ENCODE measurements around the gene MEIS2. TPM values are rescaled to one million over a fixed set of nuclear protein-coding genes. Genes with fewer than 3 reads are reported as not detected.

Gene MEIS2
- total RNA-seq (2014; rRNA removed; shearing (Covaris generic)) = 80.4 and 103 TPM in 2 replicates

DNA sequence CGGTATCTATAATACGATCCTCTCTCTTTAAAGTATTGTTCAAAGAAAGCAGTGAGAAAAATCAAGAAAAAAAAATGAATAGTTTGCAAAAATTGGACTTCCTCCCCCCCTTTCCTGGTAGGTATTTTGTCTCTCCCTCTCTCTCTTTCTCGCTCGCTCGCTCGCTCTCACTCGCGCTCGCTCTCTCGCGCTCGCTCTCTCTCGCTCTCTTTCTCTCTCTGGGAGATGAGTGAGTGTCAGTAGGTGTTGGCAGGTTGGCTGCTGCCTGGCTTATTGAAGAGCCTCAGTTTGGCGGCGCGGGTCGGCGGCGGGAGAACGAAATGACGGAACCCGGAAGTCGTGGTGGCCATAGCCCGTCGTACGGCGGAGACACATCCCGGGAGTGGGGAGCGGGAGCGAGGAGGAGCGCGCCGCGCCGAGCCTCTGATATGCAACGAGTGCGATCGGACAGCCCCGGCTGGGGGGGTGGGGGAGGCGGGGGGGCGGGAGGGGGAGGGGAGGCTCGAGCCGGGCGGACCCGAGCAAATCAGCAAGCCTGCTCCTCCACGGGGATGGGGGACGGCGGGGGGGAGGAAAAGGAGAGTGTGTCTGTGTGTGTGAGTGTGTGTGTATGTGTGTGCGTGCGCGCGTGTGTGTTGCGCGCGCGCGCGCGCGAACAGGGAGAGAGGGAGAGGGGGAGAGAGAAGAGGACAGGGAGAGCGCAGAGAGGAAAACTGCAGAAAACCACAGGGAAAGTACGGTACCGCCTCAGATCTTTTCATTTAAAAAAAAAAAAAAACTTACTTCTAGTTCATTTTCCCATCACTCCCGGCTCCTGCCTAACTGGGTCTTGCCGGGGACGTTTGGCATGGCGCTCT, at the start of gene MEIS2:
Gene MEIS2 (minus strand): TSS at position 441 of the 857 bp plus-strand sequence. CDS start 1,083 bp downstream, outside the sequence.
- in situ Hi-C loops (cut with HindIII; ENCODE audit: low sequenced_read_pairs) = no loop called here

DNA sequence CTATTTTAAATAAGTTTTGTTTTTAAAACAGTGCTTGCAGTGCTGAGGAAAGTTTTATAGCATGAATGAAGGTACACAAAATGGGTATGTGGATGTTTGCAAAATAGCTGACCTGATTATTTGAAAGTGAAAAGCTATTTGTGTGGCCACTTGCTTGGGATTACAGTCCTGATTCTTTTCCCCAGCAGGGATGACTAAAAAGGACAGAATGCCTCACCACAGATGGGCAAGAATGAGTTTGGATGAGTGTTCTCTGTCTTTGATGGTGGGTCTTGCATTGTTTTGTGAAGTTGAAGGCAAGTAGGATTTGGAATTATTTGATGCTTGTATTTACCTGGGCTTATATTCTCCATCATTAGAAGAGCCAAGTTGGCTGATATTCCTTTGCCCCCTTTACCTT, 48.8 kb upstream of the MEIS2 start:
- in situ Hi-C loops (cut with HindIII; ENCODE audit: low sequenced_read_pairs) = no loop called here
- no peak for DNase-seq (ENCODE audit: low spot score)

More for the DNA sequence above, at the start of gene MEIS2:
- DNase-seq (ENCODE audit: low spot score) = peak; percentile 89

DNA sequence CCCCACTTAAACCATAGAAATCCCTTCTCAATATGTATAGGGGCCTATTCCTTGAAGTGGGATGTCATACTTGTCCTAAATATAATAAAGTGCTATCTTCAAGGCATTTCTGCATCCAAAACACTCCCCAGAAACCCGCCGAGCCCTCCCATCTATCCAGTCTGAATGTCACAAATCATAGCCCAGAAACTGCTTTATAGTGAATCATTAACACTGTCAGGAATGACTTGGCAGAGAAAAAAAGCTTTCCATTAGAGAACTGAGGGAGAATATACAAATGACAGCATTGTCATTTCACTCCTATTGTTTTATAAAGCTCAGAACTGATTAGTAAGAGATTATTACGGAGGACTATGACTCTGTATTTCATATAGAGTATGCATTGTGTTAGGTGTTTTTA, 48.4 kb upstream of the MEIS2 start:
- in situ Hi-C loops (cut with HindIII; ENCODE audit: low sequenced_read_pairs) = no loop called here
- no peak for DNase-seq (ENCODE audit: low spot score)

DNA sequence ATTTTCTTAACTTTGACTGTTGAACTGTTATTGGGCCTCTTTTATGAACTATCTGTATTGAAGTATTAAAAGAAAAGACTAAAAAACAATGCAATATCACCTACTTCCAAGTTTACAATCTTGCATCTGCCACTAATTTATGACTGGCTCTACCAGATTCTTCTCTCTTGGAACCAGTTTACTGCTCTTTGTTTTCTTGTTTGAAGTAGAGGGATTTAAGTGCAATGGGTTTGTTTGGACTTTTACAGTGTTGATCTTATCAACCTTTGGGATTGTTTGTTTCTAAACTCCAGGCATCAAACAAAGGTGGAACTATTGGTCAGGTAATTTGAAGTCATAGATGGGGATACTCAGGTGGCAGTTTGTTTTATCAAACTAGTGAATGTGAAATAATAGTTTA, 43.0 kb upstream of the MEIS2 start:
- in situ Hi-C loops (cut with HindIII; ENCODE audit: low sequenced_read_pairs) = no loop called here
- DNase-seq (ENCODE audit: low spot score) = no peak

DNA sequence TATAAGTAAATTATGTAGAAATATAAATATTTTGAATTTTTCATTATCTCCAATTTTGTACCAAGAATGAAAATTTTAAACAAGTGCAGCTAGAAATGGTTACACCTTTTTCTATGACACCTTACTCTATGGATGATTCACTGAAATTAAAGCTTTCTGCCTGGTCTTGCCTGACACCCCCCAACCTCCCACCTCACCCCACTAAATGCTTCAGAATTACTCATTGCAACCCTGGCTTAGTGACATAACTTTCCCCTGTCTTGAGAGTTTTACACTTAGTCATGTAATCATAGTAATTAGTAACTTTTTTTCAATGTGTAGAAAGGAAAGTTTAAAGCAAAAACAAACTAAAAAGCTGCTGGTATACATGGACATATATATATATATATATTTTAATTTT, 42.0 kb upstream of the MEIS2 start:
- no peak for DNase-seq (ENCODE audit: low spot score)
- in situ Hi-C loops (cut with HindIII; ENCODE audit: low sequenced_read_pairs) = no loop called here

DNA sequence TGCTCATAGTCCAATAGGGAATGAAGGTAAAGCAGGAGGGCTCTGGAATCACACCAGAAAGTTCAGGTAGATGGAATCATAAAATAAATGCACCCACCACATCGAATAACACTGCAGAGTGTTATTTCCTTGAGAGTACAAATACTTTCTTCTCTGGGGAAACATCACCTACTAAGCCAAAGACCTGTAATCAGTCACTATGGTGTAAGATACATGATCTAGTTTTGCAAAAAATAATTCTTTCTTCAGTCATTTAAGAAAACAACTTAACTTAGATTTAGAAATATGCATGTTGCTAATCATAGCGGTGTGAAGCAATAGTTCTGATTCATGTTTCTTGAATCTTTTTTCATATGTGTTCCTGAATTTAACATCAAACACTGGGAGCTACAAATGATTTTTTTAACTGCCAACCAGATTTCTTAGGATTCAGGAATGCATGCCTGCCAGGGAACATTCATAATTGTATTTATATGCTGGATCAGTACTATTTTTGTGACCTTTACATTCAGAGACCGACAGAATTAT, 40.2 kb upstream of the MEIS2 start:
- in situ Hi-C loops (cut with HindIII; ENCODE audit: low sequenced_read_pairs) = no loop called here
- DNase-seq (ENCODE audit: low spot score) = no peak

DNA sequence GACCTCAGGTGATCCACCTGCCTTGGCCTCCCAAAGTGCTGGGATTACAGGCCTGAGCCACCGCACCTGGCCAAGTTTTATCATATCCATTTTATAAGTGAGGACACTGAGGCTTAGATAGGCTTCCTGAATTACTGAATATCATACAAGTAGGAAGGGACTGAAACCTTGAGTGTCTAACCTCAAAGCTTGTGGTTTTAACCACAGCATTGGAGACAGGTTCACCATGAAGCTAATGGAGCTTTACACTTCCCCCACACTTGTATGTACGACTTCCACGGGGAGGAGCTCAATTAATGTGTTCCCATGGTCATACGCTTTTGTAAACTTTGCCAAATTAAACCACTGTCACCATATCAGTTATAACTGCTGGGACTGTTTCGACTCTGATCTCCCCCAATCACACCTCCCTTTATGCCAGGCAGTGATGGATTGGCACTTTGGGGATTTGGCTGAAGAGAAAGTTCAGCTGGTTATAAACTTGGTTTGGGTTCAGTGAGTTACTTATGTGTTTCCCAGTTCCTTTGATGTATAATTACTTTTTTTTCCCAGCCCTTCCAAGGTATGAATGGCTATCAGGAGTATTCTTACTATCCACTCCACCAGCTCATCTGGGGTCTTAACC, 38.4 kb upstream of the MEIS2 start:
- in situ Hi-C loops (cut with HindIII; ENCODE audit: low sequenced_read_pairs) = no loop called here
- no peak for DNase-seq (ENCODE audit: low spot score)

DNA sequence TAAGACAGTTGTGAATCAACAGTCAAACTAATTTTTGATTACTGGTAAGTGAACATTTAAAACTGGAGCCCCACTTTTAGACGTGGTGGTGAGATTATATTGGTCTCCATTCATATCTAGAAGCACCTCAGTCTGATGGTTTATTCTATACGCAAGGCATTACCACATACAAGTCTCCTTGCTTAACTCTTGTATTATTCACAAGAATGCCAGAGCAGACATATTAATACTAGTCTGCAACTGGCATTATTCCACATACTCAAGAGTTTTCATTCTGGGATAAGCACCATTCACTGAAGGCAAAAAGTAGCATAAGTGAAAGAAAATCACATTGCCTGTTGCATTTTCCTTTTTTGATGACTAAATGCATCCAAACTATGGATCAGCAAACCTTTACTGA, 36.9 kb upstream of the MEIS2 start:
- no peak for DNase-seq (ENCODE audit: low spot score)
- in situ Hi-C loops (cut with HindIII; ENCODE audit: low sequenced_read_pairs) = no loop called here

DNA sequence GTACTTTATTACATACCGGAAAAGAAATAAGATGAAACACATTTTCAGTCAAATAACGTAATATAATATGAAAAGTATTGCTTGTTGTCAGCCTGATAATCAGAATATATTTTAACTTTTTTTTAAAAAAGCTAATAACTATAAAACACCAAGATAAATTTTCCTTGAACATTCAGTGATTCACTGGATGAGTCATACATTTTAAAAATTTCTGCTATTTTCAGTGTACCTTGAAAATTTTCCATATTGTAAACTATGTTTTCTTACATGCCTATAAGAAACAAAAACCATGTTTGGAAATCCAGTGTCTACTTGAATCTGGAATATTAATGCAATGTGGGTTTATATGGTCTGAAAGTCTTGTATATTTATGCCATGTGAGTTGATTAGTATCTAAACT, 36.3 kb upstream of the MEIS2 start:
- no peak for DNase-seq (ENCODE audit: low spot score)
- in situ Hi-C loops (cut with HindIII; ENCODE audit: low sequenced_read_pairs) = no loop called here

DNA sequence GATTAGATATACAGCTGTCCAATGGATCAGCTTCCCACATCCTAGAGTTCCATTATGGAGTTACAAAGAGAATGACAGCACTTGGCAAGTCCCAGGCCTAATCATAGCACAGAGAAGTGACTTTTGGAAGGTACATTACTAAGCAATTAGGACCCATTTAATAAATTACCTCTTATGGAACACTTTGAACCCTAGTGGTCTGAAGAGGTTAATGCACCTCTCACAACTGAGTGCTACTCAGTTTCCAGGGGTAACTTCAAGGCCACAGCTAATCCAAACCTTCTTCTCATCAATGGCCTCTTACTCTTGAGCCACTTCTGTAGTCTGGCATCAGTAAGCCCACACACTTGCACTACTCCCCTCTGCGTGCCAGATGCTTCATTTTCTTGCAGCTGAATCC, 34.9 kb upstream of the MEIS2 start:
- DNase-seq (ENCODE audit: low spot score) = peak; percentile 4
- in situ Hi-C loops (cut with HindIII; ENCODE audit: low sequenced_read_pairs) = no loop called here

DNA sequence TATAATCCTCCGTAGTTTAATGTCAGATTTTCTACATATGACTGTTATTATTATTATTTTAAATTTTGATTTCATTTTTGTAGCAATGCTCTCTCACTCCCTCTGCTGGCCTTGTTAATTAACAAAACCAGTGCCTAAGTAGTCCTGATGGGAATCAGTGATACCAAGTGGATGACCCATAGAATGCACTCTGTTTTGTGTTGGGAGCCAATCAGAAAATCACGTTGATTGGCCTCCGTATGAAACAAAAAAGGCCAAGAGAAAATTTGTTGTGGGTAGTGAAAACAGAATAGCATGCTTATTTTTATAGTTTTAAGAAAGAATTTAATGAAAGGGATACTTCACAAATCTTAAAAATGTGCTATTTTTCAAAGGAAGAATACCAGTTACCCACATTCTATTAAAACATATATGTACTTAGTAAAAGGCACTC, 34.4 kb upstream of the MEIS2 start:
- DNase-seq (ENCODE audit: low spot score) = peak; percentile 41
- in situ Hi-C loops (cut with HindIII; ENCODE audit: low sequenced_read_pairs) = no loop called here

DNA sequence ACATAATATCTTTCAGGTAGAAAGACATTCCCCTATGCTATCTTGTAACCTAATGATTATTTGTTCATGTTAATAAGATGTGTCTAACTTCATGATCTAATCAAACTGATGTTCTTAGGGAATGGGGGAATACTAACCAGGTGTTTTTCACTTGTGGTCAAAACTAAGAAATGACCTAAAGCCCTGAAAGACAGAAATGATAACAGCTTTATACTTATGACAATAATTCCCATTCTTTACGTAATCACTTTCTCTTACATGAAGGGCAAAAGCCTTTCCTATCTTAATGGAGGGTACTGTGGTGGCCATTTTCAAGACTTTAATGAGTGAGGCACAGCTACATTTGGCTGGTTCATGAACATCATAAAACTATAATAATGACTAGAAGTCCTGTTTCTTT, 33.9 kb upstream of the MEIS2 start:
- DNase-seq (ENCODE audit: low spot score) = no peak
- in situ Hi-C loops (cut with HindIII; ENCODE audit: low sequenced_read_pairs) = no loop called here

DNA sequence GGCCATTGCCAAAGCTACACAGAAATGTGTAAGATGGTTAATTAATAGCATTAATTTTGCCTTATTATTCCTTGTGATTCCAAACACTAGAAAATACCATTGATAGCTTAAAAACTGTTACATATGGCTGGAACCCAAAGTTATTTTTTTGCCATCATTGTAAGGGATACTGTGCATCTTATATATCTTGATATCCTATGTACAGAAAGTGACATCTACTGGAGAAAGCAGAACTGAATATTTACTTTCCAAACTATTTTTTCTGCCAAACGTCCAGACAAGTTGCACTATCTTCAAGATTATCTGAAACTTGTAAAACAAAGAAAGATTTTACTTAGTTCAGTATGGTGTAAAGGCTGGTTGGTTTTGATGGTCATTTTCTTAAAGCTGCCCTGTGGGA, 33.3 kb upstream of the MEIS2 start:
- peak; percentile 24 for DNase-seq (ENCODE audit: low spot score)
- in situ Hi-C loops (cut with HindIII; ENCODE audit: low sequenced_read_pairs) = no loop called here

DNA sequence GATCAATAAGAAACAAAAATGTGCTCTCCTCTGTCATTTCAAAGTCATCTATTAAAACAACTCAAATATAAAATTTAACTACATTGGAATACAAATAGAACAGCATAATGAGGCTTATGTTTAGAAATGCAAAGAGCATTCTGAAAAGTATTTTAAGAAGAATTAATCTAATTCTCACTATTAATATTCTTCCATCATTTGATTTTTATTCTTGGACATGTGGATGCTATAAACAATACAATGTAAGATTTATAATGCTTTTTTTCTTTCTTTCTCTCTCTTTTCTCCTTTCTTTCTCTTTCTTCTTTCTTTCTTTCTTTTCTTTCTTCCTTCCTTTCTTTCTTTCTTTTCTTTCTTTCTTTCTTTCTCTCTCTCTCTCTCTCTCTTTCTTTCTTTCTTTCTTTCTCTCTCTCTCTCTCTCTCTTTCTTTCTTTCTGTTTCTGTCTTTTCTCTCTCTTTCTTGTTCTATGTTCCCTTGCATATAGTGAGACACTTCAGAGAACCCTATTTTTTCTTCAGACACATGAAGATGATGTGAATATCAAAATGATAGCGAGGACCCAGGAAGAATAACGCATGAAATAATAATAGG, 32.6 kb upstream of the MEIS2 start:
- in situ Hi-C loops (cut with HindIII; ENCODE audit: low sequenced_read_pairs) = no loop called here

DNA sequence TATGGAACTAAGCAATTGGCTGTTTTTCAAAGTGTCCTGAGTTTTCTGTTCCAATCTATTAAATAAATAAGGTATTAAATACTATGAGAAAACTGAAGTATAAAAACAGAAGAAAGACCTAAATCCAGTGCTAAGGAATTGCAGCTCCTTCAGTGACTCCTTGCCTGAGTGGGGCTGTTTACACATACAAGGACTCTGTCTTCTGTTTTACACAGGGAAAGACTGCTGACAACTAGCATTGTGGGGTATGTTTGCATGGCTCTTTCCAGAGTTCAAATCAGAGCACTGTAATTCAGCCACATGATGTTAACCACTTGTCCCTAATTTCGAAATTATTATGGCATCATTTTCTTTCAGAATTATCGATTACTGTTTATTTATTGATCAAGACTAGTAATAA, 31.3 kb upstream of the MEIS2 start:
- DNase-seq (ENCODE audit: low spot score) = no peak
- in situ Hi-C loops (cut with HindIII; ENCODE audit: low sequenced_read_pairs) = no loop called here

More for the DNA sequence above, 32.6 kb upstream of the MEIS2 start:
- DNase-seq (ENCODE audit: low spot score) = no peak

DNA sequence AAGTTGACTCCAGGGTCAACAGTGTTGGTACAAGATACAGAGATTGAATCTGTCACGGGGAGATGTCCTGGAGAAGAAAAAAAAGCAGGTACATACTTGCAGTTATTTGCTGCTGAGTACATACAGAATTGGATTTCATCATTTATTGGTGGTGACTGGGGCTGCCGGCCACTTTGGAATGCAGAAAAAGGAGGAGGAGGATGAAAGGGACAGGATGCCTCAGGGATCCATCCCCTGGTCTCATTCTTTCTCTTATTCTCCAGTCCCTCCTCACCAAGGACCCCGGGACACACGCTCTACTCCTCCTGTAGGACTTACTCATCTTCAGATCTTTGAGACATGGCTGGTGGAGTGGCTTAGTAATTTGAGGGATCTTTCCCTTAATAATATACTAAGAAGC, 30.0 kb upstream of the MEIS2 start:
- DNase-seq (ENCODE audit: low spot score) = no peak
- in situ Hi-C loops (cut with HindIII; ENCODE audit: low sequenced_read_pairs) = no loop called here

DNA sequence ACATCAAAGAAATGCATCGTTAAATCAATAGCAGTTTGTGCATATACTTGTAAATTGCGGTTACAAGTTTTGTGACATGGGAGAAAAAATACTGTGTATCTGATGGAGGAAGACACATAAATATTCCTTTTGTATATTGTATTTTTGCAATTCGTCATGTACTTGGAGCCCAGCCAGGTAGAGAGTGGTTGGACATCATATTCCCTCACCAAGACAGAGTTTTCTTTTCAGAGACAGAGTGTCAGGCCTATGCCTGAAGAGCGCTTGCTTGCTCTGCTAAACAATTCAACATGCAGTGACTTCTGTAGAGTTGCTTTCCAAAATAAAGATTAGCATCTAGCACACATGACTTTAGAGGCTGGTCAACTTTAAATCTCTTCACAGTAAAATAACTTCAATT, 24.8 kb upstream of the MEIS2 start:
- in situ Hi-C loops (cut with HindIII; ENCODE audit: low sequenced_read_pairs) = no loop called here
- DNase-seq (ENCODE audit: low spot score) = no peak

DNA sequence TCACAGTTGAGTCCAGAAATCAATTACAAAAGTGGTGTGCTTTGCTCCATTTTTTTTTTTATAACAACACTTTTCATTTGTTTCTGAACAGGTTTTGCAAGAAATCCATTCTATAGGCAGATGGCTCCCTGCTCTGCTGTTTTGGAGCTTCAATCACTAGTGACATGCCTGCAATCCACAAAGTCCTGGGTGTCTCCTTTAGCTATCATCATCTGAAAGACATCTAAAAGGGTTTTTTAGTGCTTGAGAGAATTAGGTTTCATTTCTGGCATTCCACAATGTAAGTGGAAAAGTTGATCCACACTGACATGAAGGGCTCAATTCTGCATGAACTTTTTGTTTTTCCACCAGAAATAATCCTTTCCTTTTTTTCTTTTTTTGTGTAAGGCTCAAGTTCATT, 24.0 kb upstream of the MEIS2 start:
- in situ Hi-C loops (cut with HindIII; ENCODE audit: low sequenced_read_pairs) = no loop called here

DNA sequence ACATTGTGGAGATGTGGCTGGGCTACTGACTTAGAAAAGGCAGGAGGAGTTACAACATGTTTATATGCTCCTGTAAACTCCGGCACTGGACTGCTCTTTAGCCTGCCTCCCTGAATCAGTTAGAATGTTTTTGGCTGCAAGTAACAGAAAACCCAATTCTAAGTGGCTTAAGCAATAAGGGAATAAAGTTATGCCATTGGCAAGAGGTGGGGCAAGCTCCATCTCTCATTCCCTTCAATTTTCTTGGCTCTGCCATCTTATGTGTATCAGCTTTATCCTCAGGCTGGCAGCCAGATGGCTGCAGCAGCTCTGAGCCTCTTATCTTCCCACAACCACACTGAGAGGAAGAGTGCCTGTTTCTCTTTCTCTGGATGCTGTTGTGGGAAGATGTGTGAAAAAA, 22.4 kb upstream of the MEIS2 start:
- no peak for DNase-seq (ENCODE audit: low spot score)
- in situ Hi-C loops (cut with HindIII; ENCODE audit: low sequenced_read_pairs) = no loop called here

More for the DNA sequence above, 24.0 kb upstream of the MEIS2 start:
- no peak for DNase-seq (ENCODE audit: low spot score)

DNA sequence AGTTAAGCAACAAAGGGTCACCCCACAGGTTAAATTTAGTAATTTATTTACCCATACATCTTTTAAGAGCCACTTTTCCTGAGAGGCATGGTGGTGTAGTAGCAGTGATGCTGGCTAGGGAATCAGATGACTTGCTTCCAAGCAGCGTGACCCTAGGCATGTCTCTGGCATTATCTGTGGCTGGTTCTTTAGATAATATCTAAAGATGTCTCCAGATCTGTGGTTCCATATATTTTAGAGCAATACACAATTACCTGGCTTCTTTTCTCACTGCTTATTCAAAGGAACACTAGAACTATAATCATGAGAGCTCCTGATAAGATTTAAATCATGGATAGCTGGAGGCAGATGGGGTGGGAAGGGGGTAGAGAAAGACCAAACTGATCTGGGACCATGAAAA, 21.1 kb upstream of the MEIS2 start:
- in situ Hi-C loops (cut with HindIII; ENCODE audit: low sequenced_read_pairs) = no loop called here
- DNase-seq (ENCODE audit: low spot score) = no peak
